Mesodermal cell (in vitro differentiated cells): Measurements from ENCODE around the gene RPN2.

Source experiments
- H3K27ac ChIP-seq: 2 replicates; pipeline ENCODE4 v1.7.0; 2013; ENCODE audit warnings: mild to moderate bottlenecking, low read depth, low read length, moderate library complexity; ENCODE audit not compliant: severe bottlenecking
- H3K36me3 ChIP-seq: 2 replicates; pipeline ENCODE4 v1.7.1; 2013; ENCODE audit warnings: mild to moderate bottlenecking, low read length, moderate library complexity; ENCODE audit not compliant: control insufficient read depth, insufficient read depth
- H3K4me1 ChIP-seq: one replicate; pipeline ENCODE4 v1.7.1; 2013; ENCODE audit warnings: mild to moderate bottlenecking, low read length; ENCODE audit not compliant: insufficient read depth, control insufficient read depth, poor library complexity, severe bottlenecking
- H3K4me3 ChIP-seq: 2 replicates; pipeline ENCODE4 v1.7.0; 2013; ENCODE audit warnings: low read length, control low read depth, mild to moderate bottlenecking; ENCODE audit not compliant: insufficient read depth, poor library complexity, severe bottlenecking; ENCODE audit errors: extremely low read depth
- H3K9me3 ChIP-seq: 2 replicates; pipeline ENCODE4 v1.7.1; 2013; ENCODE audit warnings: mild to moderate bottlenecking, low read length, moderate library complexity; ENCODE audit not compliant: control insufficient read depth
- WGBS, 2 experiments: methylation state at CpG; one replicate each; pipeline ENCODE4 v1.1.5; 2013; ENCODE audit warnings: missing lambda C conversion rate in 2 of 2; ENCODE audit not compliant: insufficient coverage in 2 of 2; 5-methylcytosine and 5-hydroxymethylcytosine counted together

Gene RPN2

DNA sequence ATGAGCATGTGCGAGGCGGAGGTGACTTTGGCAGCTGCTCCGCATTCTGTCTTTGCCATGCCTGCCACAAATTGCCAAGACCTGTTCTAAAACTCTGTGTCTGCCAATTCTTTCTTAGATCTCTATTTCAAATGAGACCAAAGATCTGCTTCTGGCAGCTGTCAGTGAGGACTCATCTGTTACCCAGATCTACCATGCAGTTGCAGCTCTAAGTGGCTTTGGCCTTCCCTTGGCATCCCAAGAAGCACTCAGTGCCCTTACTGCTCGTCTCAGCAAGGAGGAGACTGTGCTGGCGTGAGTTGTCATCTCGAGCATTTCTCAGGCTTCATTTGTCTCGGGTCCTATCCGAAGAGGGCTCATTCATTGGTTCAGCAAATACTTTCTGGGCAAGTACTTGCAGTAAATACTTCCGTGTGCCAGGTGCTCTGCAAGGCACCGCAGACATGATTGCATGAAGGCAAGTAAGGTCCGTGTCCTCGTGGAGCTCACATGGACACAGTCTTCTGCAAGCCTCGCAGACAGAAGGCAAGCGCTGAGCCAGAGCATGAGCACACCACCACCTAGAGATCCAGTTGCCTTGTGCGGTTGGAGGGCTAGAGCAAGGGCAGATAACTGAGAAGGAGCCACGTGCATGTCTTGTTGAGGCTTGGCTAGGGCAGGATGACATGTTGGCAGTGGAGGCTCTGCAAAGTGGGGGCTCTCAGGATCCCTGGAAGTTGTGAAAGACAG, 20.0 kb downstream of the RPN2 start:
- Histone ChIP-seq H3K4me1 (peaks cover 10% of the 10 kb centered on the region), H3K9me3 (no peaks in the 10 kb centered on the region), H3K4me3 (no peak overlapping the region), H3K36me3 (peaks cover 72% of the 10 kb centered on the region), H3K27ac (no peak overlapping the region)
- 89 to 96% methylated on average over 13 to 15 of the region's 16 CpGs for WGBS, 2 experiments

DNA sequence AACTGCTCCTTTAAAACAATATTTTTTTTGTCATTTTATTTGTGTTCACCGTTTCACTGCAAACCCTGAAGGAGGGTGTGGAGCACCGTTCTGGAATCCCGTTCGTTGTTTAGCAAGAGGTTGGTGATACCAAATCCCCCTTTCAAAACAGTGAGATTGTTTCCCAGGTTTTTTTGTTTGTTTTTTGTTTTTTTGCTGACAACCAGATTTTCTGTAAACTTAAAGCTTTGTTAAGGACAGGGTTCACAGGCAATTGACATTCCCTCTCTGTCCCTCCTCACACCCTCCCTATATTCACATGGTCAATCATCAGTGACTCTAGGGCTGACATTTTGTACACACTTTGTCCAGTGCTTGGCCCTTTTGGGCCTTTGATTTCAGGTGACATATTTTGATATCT, 21.2 kb downstream of the RPN2 start:
- no peaks in the 10 kb centered on the region for H3K9me3 ChIP-seq
- H3K4me3 ChIP-seq: no peak overlapping the region
- H3K36me3 ChIP-seq: peaks cover 84% of the 10 kb centered on the region
- H3K27ac ChIP-seq: no peak overlapping the region
- H3K4me1 ChIP-seq: peaks cover 11% of the 10 kb centered on the region
- 100% methylated on average over 3 of the region's 4 CpGs; no CpG with 5 or more reads in 1 of the 2 experiments for WGBS, 2 experiments

DNA sequence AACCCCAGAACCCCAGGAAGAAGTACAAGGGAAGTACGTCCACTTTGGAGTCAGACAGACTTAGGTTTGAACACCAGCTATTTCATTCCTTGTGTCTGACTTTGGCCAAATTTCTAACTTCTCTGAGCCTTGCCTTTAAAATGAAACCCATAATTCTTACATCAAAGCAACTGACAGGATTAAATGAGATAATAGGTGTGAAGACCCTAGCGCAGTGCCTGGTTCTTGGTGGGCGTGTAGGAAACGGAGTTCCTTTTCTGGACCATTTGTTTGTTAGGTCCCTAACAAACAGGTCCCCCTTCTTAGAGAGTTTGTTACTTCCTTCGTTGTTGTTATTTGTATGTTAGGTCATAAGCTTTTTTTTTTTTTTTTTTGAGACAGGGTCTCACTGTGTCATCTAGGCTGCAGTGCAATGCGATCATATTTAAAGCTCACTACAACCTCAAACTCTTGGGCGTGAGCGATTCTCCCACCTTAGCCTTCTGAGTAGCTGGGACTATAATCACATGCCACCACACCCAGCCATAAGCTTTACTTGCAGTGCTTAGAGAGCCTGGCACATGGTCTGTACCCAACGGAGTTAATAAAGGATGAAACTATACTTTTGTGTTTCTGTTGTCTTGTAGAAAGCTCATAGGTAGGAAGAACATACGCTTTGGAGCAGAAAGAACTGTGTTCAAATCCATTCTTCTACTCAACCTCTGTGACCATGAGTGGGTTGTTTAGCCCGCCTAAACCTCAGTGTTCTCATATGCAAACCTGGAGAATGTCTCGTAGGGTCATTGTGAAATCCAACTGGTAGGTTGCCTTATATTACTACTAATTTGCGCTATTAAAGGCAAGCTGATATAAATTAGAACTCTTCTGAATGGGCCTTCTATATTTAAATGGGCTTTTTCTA, 22.0 kb downstream of the RPN2 start:
- peaks cover 11% of the 10 kb centered on the region for H3K4me1 ChIP-seq
- H3K4me3 ChIP-seq: no peak overlapping the region
- H3K27ac ChIP-seq: peak overlapping the region; percentile 95
- WGBS, 2 experiments: 98% methylated on average over 8 to 9 of the region's 13 CpGs
- H3K36me3 ChIP-seq: peaks cover 89% of the 10 kb centered on the region
- H3K9me3 ChIP-seq: no peaks in the 10 kb centered on the region

DNA sequence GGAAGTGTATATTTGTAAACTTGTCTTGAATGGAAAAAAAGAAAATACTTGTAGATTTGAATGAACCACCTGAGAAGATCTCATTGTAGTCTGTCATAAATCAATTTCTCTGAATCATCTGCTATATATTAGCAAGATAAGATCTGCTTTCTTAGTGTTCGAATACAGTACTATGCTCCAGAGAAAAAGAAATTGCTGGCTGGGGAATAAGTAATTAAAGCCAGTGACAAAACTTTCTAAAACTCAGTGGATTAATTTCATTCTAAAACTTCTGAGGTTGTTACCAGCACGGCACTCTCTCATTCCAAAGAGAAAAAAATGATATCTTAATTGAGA, 22.7 kb downstream of the RPN2 start:
- peak overlapping the region; percentile 95 for H3K27ac ChIP-seq
- no peaks in the 10 kb centered on the region for H3K9me3 ChIP-seq
- H3K4me3 ChIP-seq: no peak overlapping the region
- 100% methylated on average over 1 of the region's 2 CpGs; no CpG with 5 or more reads in 1 of the 2 experiments for WGBS, 2 experiments
- H3K36me3 ChIP-seq: peaks cover 88% of the 10 kb centered on the region
- H3K4me1 ChIP-seq: peaks cover 11% of the 10 kb centered on the region

DNA sequence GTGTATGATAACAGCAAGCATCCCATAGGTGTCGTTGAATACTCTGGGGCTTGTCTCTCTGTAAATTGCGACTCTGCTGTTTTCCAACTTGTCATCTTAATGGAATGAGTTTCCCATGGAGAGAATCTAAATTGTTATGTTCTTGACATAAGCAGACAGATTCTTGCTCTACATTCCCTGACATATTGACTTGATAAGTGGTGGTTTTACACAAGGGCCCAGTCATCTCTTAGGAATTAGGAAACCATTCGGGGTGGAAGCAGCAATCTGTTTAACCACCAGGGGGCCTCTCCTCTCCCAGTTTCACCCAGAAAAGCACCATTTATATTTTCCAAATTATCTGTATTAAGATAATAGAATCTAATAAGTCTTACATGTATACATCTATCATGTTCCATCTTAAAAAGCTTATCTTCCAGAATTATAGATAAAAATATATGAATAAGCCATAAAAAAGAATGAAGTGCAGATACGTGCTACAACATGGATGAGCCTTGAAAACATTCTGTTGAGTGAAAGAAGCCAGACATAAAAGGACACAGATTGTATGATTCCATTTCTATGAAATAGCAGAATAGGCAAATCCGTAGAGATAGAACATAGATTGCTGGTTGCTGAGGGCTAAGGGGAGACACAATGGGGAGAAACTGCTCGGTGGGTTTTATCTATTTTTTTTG, 23.3 kb downstream of the RPN2 start:
- WGBS, 2 experiments: 92 to 100% methylated on average over 2 of the region's 6 CpGs
- H3K27ac ChIP-seq: peak overlapping the region; percentile 95
- H3K36me3 ChIP-seq: peaks cover 89% of the 10 kb centered on the region
- H3K4me1 ChIP-seq: peaks cover 11% of the 10 kb centered on the region
- H3K9me3 ChIP-seq: no peaks in the 10 kb centered on the region
- H3K4me3 ChIP-seq: no peak overlapping the region

DNA sequence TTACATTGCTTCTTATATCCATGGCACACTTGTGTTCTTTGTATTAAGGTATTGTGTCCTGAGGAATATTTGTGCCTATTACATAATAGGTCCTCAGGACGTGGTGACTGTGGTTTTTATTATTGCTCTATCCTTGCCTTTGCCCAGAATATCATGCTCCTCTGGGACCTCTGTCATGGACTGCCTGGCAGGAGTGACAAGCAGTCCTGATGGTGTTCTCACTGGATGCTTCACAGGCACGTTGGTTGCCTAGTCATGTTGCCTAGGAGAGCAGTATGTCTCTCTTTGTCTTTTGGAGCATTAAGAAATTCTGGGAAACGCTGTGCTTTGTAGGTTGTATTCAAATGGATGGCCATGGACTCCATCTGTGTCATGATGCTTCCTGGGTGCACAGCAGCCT, 24.9 kb downstream of the RPN2 start:
- WGBS, 2 experiments: 94 to 100% methylated on average over 2 of the region's 3 CpGs

DNA sequence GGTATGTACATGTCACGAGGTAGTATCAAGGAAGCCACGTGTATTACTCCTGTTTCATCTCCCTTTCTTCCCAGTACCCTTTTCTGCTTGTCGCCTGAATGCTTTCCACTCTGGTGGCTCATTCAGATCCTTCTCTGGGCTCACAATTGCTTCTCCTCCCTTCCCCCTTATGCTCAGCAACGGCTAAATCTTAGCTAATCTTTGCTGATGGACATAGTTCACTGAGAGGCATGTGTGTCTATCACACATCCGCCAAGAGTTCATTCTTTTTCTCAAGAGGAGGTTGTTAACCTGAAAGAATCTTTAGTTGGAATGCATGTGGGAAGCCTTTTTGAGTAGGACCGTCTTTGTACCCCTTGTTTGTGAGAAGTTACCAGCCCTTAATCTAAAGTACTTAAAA, 26.0 kb downstream of the RPN2 start:
- Histone ChIP-seq H3K4me3 (no peak overlapping the region), H3K9me3 (no peaks in the 10 kb centered on the region), H3K27ac (no peak overlapping the region), H3K36me3 (peaks cover 89% of the 10 kb centered on the region), H3K4me1 (peaks cover 11% of the 10 kb centered on the region)
- 94 to 100% methylated on average over 3 of the region's 6 CpGs for WGBS, 2 experiments

More for the DNA sequence above, 24.9 kb downstream of the RPN2 start:
- Histone ChIP-seq H3K4me1 (peaks cover 11% of the 10 kb centered on the region), H3K36me3 (peaks cover 89% of the 10 kb centered on the region), H3K4me3 (no peak overlapping the region), H3K9me3 (no peaks in the 10 kb centered on the region), H3K27ac (no peak overlapping the region)

DNA sequence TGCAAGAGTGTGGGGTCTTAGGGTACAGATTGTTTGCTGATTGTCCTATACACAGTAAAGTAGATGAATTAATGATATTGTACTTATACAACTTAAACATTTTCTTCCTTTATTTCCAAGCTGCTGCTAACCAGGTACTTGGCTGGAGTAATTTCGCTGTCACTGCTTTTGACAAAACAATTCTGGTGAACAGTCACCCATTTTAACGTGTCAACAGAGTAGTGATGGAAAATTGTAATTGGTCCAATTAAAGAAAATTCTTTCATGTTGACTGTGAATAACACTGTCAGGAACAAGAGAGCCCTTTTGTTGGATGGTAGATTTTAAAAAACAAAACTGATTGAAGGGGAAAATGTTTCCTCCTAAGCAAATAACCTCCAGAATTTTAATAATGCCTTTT, 26.7 kb downstream of the RPN2 start:
- peaks cover 88% of the 10 kb centered on the region for H3K36me3 ChIP-seq
- H3K9me3 ChIP-seq: no peaks in the 10 kb centered on the region
- H3K4me1 ChIP-seq: peaks cover 11% of the 10 kb centered on the region
- 100% methylated on average over 1 of the region's 2 CpGs; no CpG with 5 or more reads in 1 of the 2 experiments for WGBS, 2 experiments
- H3K27ac ChIP-seq: no peak overlapping the region
- no peak overlapping the region for H3K4me3 ChIP-seq

DNA sequence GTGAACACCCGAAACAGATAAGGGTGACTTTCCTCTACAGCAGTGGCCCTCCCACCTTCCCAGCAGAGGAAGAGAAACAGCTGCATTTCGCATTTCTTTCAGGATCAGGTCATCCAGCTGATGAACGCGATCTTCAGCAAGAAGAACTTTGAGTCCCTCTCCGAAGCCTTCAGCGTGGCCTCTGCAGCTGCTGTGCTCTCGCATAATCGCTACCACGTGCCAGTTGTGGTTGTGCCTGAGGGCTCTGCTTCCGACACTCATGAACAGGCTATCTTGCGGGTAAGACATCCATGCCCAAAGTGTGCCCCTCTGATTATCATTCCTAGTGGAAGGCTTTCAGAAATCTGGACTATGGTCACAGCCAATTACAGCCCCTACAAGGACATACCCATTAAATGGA, 28.0 kb downstream of the RPN2 start:
- Histone ChIP-seq H3K27ac (no peak overlapping the region), H3K36me3 (peaks cover 93% of the 10 kb centered on the region), H3K4me1 (peaks cover 6% of the 10 kb centered on the region), H3K4me3 (no peak overlapping the region), H3K9me3 (no peaks in the 10 kb centered on the region)
- 94 to 98% methylated on average over 10 to 11 of the region's 11 CpGs for WGBS, 2 experiments

DNA sequence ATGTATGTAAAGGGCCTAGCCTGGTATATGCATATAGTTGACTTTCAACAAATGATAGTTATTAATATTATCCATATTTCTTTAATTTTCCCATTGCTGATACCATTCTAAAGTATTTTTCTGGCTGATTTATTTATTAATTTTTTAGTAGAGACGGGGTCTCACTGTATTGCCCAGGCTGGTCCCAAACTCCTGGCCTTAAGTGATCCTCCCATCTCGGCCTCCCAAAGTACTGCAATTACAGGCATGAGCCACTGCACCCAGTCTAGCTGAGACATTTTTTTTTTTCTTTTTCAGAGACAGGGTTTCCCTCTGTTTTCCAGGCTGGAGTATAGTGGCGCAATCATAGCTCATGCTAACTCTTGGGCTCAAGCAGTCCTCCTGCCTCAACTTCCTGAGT, 30.1 kb downstream of the RPN2 start:
- 88 to 95% methylated on average over 2 to 3 of the region's 3 CpGs for WGBS, 2 experiments
- no peak overlapping the region for H3K4me3 ChIP-seq
- H3K4me1 ChIP-seq: peaks cover 6% of the 10 kb centered on the region
- no peaks in the 10 kb centered on the region for H3K9me3 ChIP-seq
- no peak overlapping the region for H3K27ac ChIP-seq
- peaks cover 94% of the 10 kb centered on the region for H3K36me3 ChIP-seq
